BLaER1 (cell line): ENCODE data around the gene GJB2.

ENCODE experiments used
- H3K27ac ChIP-seq: shearing (Covaris generic); formaldehyde crosslinking; 2 replicates; pipeline ENCODE4 v1.8.1; 2022
- H3K27me3 ChIP-seq: shearing (Covaris generic); formaldehyde crosslinking; 2 replicates; pipeline ENCODE4 v1.8.1; 2022
- H3K36me3 ChIP-seq: shearing (Covaris generic); formaldehyde crosslinking; 2 replicates; pipeline ENCODE4 v1.8.1; 2022
- H3K4me1 ChIP-seq: shearing (Covaris generic); formaldehyde crosslinking; 2 replicates; pipeline ENCODE4 v1.8.1; 2022
- H3K4me2 ChIP-seq: shearing (Covaris generic); formaldehyde crosslinking; 2 replicates; pipeline ENCODE4 v1.8.1; 2022
- H3K4me3 ChIP-seq: shearing (Covaris generic); formaldehyde crosslinking; 2 replicates; pipeline ENCODE4 v1.8.1; 2022
- H3K9ac ChIP-seq: shearing (Covaris generic); formaldehyde crosslinking; 2 replicates; pipeline ENCODE4 v1.8.1; 2022
- H3K9me3 ChIP-seq: shearing (Covaris generic); formaldehyde crosslinking; 2 replicates; pipeline ENCODE4 v1.8.1; 2022
- H4K20me1 ChIP-seq: shearing (Covaris generic); formaldehyde crosslinking; 2 replicates; pipeline ENCODE4 v1.8.1; 2022
- Cebpa-rat ChIP-seq: shearing (Covaris generic); IDR thresholded peaks from 2 replicates; pipeline ENCODE4 v1.8.1; 2022

The GJB2 gene

DNA sequence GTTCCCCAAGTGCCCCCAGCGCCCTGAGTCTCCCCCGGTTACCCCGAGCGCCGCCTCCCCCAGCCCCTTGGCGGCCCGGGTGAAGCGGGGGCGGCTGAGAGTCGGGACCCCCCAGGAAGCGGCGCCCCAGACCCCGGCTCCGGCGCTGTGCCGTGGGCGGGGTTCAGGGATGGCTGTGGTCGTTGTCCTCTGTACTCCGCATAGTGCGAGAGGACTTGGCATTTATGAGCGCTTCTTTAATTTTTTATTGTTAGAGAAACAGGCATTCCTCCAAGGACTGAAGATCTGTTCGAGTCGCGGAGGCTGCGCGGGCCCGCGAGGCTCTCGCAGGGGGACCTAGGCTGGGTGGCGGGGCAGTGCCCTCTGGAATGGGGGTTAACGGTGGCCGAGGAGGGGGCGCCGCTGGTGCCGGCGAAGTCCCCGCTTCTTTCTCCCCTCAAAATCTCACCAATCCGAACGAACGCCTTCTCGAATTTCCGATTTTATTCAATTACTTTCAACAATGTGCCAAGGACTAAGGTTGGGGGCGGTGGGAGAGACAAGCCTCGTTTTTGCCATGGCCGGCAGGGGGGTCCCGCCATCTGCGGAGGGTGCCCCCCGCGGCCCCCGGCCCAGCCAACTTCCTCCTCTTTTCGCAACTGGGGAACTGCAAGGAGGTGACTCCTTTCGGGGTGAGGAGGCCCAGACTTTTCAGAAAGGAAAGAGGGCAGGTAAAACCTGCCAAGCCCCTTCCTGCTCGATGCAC, 596 bp upstream of the GJB2 start:
- Histone ChIP-seq H3K4me1 (peaks cover 19% of the 10 kb centered on the region), H3K4me3 (peak overlapping the region; percentile 69), H3K9ac (no peak overlapping the region), H3K27me3 (peaks cover 85% of the 10 kb centered on the region), H3K36me3 (no peaks in the 10 kb centered on the region), H4K20me1 (peaks cover 32% of the 10 kb centered on the region), H3K9me3 (no peaks in the 10 kb centered on the region), H3K4me2 (peak overlapping the region; percentile 96), H3K27ac (no peak overlapping the region)
- TF ChIP-seq Cebpa-rat, result no peak

DNA sequence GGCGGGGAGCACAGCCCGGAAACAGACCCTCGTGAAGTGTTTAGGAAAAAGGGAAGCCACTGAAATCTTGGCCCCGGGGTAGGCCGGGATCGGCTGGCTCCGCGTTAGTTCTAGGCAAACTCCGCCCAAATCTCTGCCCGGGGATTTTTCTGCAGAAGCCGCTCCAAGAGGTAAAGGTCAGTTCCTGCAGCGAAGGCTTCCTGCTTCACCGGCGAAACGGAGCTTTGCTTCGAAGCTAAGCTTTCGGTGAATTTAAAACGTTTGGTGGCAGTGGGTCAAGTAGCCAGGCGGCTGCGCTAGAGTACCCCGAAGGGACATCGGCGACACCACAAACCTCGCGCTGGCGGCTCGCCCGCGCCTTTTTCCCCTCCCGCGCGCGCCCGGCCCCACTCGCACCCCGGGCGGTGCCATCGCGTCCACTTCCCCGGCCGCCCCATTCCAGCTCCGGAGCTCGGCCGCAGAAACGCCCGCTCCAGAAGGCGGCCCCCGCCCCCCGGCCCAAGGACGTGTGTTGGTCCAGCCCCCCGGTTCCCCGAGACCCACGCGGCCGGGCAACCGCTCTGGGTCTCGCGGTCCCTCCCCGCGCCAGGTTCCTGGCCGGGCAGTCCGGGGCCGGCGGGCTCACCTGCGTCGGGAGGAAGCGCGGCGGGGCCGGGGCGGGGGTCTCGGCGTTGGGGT, 441 bp downstream of the GJB2 start:
- Histone ChIP-seq H3K27ac (no peak overlapping the region), H3K27me3 (peaks cover 85% of the 10 kb centered on the region), H4K20me1 (peaks cover 32% of the 10 kb centered on the region), H3K4me1 (peaks cover 19% of the 10 kb centered on the region), H3K9me3 (no peaks in the 10 kb centered on the region), H3K4me2 (peak overlapping the region; percentile 96), H3K36me3 (no peaks in the 10 kb centered on the region), H3K9ac (no peak overlapping the region), H3K4me3 (peak overlapping the region; percentile 69)
- no peak for TF ChIP-seq Cebpa-rat

- no peak for TF ChIP-seq Cebpa-rat
- H3K36me3 ChIP-seq, result no peaks in the 10 kb centered on the region
- peak overlapping the region; percentile 69 for H3K4me3 ChIP-seq
- H4K20me1 ChIP-seq, result peaks cover 32% of the 10 kb centered on the region
- H3K4me2 ChIP-seq, result peak overlapping the region; percentile 96
- H3K27me3 ChIP-seq, result peaks cover 78% of the 10 kb centered on the region
- H3K4me1 ChIP-seq, result peaks cover 19% of the 10 kb centered on the region
- no peak overlapping the region for H3K27ac ChIP-seq
- no peak overlapping the region for H3K9ac ChIP-seq
- H3K9me3 ChIP-seq, result no peaks in the 10 kb centered on the region
These were observed 1.2 kb downstream of the GJB2 start for GRCh38 chr13:20191311-20192157.

GRCh38 chr13:20190481-20191310, 2.0 kb downstream of the GJB2 start:
- no peaks in the 10 kb centered on the region for H3K36me3 ChIP-seq
- no peaks in the 10 kb centered on the region for H3K9me3 ChIP-seq
- no peak overlapping the region for H3K9ac ChIP-seq
- no peak for TF ChIP-seq Cebpa-rat
- no peak overlapping the region for H3K4me2 ChIP-seq
- peaks cover 19% of the 10 kb centered on the region for H3K4me1 ChIP-seq
- peaks cover 32% of the 10 kb centered on the region for H4K20me1 ChIP-seq
- peaks cover 69% of the 10 kb centered on the region for H3K27me3 ChIP-seq
- no peak overlapping the region for H3K4me3 ChIP-seq
- H3K27ac ChIP-seq, result no peak overlapping the region

- H4K20me1 ChIP-seq, result peaks cover 32% of the 10 kb centered on the region
- no peaks in the 10 kb centered on the region for H3K9me3 ChIP-seq
- H3K27me3 ChIP-seq, result peaks cover 63% of the 10 kb centered on the region
- no peaks in the 10 kb centered on the region for H3K36me3 ChIP-seq
- H3K27ac ChIP-seq, result no peak overlapping the region
- H3K9ac ChIP-seq, result no peak overlapping the region
- TF ChIP-seq Cebpa-rat, result no peak
- H3K4me2 ChIP-seq, result no peak overlapping the region
- H3K4me1 ChIP-seq, result peaks cover 19% of the 10 kb centered on the region
- H3K4me3 ChIP-seq, result no peak overlapping the region
These were observed 2.7 kb downstream of the GJB2 start for GRCh38 chr13:20190076-20190475.

DNA sequence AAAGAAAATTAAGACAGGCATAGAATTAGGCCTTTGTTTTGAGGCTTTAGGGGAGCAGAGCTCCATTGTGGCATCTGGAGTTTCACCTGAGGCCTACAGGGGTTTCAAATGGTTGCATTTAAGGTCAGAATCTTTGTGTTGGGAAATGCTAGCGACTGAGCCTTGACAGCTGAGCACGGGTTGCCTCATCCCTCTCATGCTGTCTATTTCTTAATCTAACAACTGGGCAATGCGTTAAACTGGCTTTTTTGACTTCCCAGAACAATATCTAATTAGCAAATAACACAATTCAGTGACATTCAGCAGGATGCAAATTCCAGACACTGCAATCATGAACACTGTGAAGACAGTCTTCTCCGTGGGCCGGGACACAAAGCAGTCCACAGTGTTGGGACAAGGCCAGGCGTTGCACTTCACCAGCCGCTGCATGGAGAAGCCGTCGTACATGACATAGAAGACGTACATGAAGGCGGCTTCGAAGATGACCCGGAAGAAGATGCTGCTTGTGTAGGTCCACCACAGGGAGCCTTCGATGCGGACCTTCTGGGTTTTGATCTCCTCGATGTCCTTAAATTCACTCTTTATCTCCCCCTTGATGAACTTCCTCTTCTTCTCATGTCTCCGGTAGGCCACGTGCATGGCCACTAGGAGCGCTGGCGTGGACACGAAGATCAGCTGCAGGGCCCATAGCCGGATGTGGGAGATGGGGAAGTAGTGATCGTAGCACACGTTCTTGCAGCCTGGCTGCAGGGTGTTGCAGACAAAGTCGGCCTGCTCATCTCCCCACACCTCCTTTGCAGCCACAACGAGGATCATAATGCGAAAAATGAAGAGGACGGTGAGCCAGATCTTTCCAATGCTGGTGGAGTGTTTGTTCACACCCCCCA, 3.8 kb downstream of the GJB2 start:
- TF ChIP-seq Cebpa-rat, result no peak
- no peak overlapping the region for H3K27ac ChIP-seq
- H3K36me3 ChIP-seq, result no peaks in the 10 kb centered on the region
- no peak overlapping the region for H3K4me2 ChIP-seq
- no peaks in the 10 kb centered on the region for H3K9me3 ChIP-seq
- peaks cover 22% of the 10 kb centered on the region for H4K20me1 ChIP-seq
- no peak overlapping the region for H3K4me3 ChIP-seq
- peaks cover 19% of the 10 kb centered on the region for H3K4me1 ChIP-seq
- peaks cover 55% of the 10 kb centered on the region for H3K27me3 ChIP-seq
- H3K9ac ChIP-seq, result no peak overlapping the region

- H4K20me1 ChIP-seq, result peaks cover 2% of the 10 kb centered on the region; the same call in 1 of the 2 replicates
- no peak for TF ChIP-seq Cebpa-rat
- H3K27ac ChIP-seq, result no peak overlapping the region
- H3K4me1 ChIP-seq, result peaks cover under 1% of the 10 kb centered on the region; the same call in 1 of the 2 replicates
- no peak overlapping the region for H3K9ac ChIP-seq
- peaks cover 33% of the 10 kb centered on the region for H3K27me3 ChIP-seq
- no peaks in the 10 kb centered on the region for H3K36me3 ChIP-seq
- no peak overlapping the region for H3K4me3 ChIP-seq
- no peak overlapping the region for H3K4me2 ChIP-seq
- no peaks in the 10 kb centered on the region for H3K9me3 ChIP-seq
These were observed 6.0 kb downstream of the GJB2 start for GRCh38 chr13:20186771-20187170.

DNA sequence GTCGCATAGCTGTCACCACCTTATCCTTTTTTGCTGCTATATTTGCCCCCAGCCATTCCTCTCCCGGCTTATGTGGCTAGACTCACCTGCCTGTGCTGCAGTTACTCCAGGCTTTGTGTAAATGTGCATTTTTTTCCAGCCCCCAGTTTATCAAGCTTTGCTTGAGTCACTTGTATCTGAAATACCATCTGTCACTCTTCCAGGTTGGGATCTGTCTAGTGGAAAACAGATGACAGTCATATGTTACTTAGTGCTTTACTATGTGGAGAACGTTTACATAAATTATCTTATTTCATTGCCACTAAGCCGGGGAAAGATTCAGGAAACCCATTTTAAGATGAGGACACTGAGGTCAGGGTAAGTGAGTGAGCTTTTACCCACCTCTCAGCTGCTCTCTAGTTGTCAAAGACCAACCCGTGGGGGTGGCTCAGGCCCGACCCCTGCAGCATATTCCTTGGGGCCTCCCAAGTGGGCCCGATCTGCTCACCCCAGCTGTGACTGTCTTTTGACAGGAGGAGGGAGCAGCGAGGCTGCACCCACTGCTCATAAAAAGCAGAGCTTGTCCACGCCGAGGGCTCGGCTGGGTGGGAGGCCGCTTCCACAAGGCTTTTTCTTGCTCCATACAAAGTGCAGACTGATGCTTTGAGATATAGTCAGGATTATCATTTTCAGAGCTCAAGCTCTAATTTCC, 7.2 kb downstream of the GJB2 start:
- Histone ChIP-seq H3K9ac (no peak overlapping the region), H4K20me1 (no peaks in the 10 kb centered on the region), H3K27me3 (peaks cover 21% of the 10 kb centered on the region), H3K4me2 (no peak overlapping the region), H3K4me3 (no peak overlapping the region), H3K4me1 (no peaks in the 10 kb centered on the region), H3K27ac (no peak overlapping the region), H3K9me3 (no peaks in the 10 kb centered on the region), H3K36me3 (no peaks in the 10 kb centered on the region)
- no peak for TF ChIP-seq Cebpa-rat
